SHP77 (cell line): ENCODE measurements around the gene ARHGEF37.
A peak's percentile ranks its signal among the peaks of the same experiment; 100 is the strongest.
"Not testable (repeated sequence)": the region's sequence is repeated elsewhere in the genome, so short reads cannot be mapped to it uniquely, and the experiment has no call there.

Source experiments
- DNase-seq, 2 experiments: peaks; one replicate each; lab custom pipeline; 2025; lab: John Stamatoyannopoulos, UW

Gene ARHGEF37

DNA sequence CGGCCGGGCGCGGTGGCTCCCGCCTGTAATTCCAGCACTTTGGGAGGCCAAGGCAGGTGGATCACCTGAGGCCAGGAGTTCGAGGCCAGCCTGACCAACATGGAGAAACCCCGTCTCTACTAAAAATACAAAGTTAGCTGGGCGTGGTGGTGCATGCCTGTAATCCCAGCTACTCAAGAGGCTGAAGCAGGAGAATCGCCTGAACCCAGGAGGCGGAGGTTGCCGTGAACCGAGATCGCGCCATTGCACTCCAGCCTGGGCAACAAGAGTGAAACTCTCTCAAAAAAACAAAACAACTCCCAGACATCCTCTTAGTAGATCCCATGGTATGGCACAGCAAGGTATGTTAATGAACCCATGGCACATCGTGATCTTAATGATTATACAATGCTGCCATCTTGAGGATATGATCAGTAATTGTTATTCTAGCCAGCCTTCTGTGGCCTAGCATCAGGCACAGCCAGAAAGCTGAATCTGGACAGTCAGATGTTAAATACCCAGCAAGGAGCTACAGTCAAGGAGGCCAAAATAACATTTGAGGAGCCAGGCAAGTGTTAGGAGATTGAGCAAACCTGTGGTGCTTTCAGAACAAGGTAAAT, 16.7 kb upstream of the ARHGEF37 start:
- peak; percentile 55 to 76 for DNase-seq

GRCh38 chr5:149567226-149567625, 14.1 kb upstream of the ARHGEF37 start:
- no peak for DNase-seq

- no peak for DNase-seq
These were observed 9.1 kb upstream of the ARHGEF37 start for GRCh38 chr5:149572170-149572569.

DNA sequence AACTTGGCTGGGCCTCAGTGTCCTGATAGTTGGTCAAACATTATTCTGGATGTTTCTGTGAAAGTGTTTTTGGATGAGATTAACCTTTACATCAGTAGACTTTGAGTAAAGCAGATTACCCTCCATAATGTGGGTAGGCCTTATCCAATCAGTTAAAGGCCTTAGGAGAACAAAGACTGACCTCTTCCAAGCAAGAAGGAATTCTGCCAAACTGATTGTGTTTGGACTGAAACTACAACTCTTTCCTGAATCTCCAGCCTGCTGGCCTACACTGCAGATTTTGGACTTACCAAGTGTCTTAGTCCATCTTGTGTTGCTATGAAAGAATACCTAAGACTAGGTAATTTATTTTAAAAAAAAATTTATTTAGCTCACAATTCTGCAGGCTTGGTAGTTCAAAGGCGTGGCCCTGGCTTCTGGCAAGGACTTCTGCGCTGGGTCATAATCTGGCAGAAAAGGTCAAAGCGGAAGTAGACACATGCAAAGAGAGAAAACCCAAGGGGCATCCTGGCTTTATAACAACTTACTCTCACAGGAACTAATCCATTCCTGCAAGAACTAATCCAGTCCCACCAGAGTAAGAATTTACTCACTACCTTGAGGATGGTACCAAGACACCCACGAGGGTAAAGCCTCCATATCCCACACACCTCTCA, 8.6 kb upstream of the ARHGEF37 start:
- DNase-seq: no peak

DNA sequence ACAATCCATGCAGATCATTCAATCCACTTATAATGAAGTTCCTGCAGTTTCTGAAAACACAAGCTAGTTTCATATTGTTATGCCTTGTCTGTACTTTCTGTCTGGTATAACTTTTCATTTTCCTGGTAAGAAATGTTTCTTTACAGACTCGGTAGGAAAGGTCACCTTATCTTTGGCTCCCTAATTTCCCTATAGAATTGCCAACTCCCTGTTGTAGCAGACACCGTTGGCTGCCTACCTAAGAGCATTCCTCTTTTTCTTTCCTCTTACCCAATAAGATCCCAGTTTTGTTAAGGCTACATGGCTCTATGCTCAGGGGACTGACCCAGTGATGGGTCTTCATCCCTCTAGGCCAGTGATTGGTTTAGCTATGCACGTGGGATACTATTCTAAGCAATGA, 6.2 kb upstream of the ARHGEF37 start:
- DNase-seq: no peak

- DNase-seq: no peak
These were observed 5.3 kb upstream of the ARHGEF37 start for GRCh38 chr5:149576021-149576420.

DNA sequence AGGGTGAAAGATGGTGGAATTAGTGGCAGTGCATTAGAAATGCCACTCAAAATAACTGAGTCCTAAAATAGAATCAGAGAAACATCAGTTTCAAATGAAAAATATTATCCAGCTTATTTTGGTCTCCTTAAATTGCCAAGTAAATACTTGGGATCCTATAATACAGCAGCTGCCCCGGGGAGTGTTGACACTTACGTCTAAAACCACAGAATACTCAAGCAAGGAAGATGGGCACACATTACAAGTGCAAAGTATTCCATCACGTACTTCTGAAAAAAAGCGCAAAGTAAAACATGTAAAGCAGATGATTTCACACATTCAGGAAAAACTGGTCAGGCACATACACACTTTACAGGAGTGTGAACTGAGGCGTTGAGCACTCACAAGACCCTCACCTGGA, 2.4 kb upstream of the ARHGEF37 start:
- DNase-seq: no peak

- peak in 1 of 2 experiments; percentile 37 for DNase-seq
These were observed 498 bp upstream of the ARHGEF37 start for GRCh38 chr5:149580808-149581191.

- peak; percentile 30 to 57 for DNase-seq
These were observed 852 bp downstream of the ARHGEF37 start for GRCh38 chr5:149581931-149582768.

GRCh38 chr5:149583394-149583793, 2.1 kb downstream of the ARHGEF37 start:
- peak in 1 of 2 experiments; percentile 41 for DNase-seq

- DNase-seq: peak in 1 of 2 experiments; percentile 9
These were observed 2.8 kb downstream of the ARHGEF37 start for GRCh38 chr5:149584121-149584520.

DNA sequence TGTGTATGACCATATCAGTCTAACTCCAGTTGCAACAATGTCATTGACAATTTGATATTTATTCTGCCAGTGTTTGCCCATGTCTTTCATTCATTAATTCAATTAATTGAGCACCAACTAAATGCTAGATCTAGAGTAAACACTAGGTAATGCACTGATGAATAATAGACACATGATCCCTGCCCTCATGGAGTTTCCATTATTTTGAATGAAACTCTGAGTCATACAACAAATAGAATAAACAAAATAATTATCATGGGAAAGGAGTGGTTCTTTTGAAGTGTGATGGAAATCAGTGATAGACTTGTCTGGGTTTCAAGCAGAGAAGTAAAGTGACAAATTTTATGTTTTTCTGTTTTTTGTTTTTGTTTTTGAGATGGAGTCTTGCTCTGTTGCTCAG, 4.6 kb downstream of the ARHGEF37 start:
- DNase-seq: no peak

GRCh38 chr5:149586708-149587318, 5.5 kb downstream of the ARHGEF37 start:
- DNase-seq: no peak

GRCh38 chr5:149588936-149589335, 7.6 kb downstream of the ARHGEF37 start:
- no peak for DNase-seq

DNA sequence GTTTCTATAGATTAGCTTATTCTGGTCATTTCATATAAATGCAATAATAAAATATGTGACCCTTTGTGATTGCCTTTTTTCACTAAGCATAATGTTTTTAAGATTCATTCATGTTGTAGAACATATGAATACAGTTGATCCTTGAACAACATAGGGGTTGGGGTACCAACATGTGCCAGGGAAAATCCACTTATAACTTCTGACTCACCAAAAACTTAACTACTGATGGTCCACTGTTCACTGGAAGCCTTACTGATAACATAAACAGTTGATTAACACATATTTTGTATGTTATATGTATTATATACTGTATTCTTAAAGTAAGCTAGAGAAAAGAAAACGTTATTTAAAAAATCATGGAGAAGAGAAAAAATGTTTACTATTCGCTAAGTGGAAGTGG, 12.1 kb downstream of the ARHGEF37 start:
- DNase-seq: no peak

- no peak for DNase-seq
These were observed 13.1 kb downstream of the ARHGEF37 start for GRCh38 chr5:149594206-149594895.

GRCh38 chr5:149595105-149595504, 13.8 kb downstream of the ARHGEF37 start:
- DNase-seq: not testable (repeated sequence)

- no peak for DNase-seq
These were observed 15.4 kb downstream of the ARHGEF37 start for GRCh38 chr5:149596712-149597111.

GRCh38 chr5:149597618-149598017, 16.3 kb downstream of the ARHGEF37 start:
- no peak for DNase-seq

- not testable (repeated sequence) for DNase-seq
These were observed 16.9 kb downstream of the ARHGEF37 start for GRCh38 chr5:149598234-149598633.

GRCh38 chr5:149598966-149599365, 17.7 kb downstream of the ARHGEF37 start:
- DNase-seq: no peak

DNA sequence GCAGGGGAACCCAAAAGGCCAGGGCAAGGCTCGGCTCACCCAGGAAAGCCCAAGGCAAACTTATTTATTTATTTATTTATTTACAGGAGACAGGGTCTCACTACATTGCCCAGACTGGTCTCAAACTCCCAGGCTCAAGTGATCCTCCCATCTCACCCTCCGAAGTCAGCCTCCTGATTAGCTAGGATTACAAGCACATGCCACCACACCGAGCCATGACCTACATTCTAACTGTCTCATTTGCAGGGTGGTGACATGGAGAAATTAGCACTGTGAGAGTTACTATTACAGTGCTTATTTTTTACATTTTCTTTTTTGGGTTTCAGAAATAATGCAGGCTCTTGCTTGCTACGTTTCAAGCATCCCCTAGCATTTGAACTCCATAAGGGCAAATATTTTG, 18.1 kb downstream of the ARHGEF37 start:
- no peak for DNase-seq
